NB4 (cell line): Measurements from ENCODE around the gene ZRSR2.

ENCODE experiments used
- CTCF ChIP-seq: IDR thresholded peaks from one replicate; pipeline ENCODE4 v1.5.1; 2012; ENCODE audit warnings: low read depth, low read length
- POLR2A ChIP-seq: IDR thresholded peaks from 2 replicates; pipeline ENCODE4 v1.6.1; 2011; ENCODE audit warnings: mild to moderate bottlenecking; ENCODE audit not compliant: insufficient read length; ENCODE audit errors: extremely low read depth

- TF ChIP-seq CTCF (no peak), POLR2A (no peak)
Measured at GRCh38 chrX:15816886-15817285, 26.6 kb downstream of the ZRSR2 start.
